NCI-H2227 (cell line): ENCODE results near the gene KLHL36.

Source experiments
- DNase-seq: peaks from one replicate; lab custom pipeline; 2025; ENCODE audit not compliant: unreplicated experiment; lab: John Stamatoyannopoulos, UW

KLHL36 gene

DNA sequence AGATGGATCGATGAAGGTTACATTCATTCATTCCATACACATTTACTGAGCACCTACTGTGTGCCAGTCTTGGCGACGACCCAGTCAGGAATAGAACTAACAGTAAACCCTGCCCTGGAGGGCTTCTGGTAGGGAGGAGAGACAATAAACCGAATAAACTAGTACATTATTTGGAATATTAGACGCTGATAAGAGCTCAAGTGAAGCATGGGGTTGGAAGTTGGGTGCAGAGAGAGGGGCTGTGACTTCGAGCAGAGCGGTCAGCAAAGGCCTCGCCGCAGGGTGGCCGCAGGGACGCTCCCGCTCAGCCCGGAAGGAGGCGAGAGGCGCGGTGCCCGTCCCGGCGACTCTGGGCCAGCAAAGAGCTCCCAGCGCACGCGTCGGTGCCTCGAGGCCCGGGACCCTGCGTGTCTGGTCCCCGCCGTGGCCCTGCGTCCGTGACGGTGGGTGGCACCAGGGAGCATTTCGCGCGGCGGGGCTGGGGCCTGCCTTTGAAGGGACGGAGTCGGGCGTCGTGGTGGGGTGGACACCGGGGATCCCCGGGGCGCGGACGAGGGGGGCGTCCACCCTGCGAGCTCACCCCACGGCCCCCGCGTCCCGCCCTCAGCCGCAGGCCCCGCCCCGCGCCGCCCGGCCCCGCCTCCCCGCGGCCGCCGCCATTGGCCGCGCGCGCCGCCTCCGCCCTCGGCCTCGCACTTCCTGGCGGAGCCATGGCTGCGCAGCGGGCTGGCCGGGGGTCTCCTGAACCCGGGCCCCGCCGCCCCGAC is at the start of gene KLHL36:
Gene KLHL36, plus strand, starts transcription at position 684 of the 767 bp plus-strand sequence. CDS start 2,357 bp downstream, outside the sequence.
- DNase-seq: peak; percentile 61

DNA sequence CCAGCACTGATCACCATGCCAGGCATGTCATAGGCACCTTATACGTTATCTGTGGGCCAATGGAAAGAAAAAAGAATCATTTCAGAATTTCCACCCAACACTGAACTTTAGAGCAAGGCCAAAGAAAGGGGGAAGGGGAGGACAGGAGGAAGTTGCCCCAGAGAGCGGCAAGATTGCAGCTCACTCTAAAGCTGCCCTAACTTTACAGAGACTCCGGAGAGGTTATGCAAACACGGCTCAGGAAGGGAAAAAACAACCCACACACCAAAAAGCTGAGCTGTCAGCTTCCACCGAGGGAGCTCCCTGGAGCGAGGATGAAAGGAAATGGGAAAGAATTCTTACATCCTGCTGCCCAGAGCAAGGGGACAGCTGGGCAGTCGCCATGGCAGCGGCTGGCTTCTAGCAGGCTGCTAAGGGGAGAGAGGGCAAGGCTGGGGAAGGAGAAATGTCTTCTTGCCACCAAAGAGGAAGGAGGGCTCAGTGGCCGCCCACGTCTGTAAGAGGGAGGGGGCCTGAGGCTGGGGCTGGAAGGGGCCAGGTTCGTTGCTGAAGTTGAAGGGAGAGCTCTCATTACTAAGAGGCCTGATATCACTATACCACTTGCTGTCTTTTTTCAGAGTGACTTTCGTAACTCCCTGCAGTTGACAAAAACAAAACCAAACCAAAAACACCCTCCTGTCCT is 48.6 kb upstream of the KLHL36 start:
- peak; percentile 57 for DNase-seq

- no peak for DNase-seq
Observed at GRCh38 chr16:84600343-84601229, 47.7 kb upstream of the KLHL36 start.

DNA sequence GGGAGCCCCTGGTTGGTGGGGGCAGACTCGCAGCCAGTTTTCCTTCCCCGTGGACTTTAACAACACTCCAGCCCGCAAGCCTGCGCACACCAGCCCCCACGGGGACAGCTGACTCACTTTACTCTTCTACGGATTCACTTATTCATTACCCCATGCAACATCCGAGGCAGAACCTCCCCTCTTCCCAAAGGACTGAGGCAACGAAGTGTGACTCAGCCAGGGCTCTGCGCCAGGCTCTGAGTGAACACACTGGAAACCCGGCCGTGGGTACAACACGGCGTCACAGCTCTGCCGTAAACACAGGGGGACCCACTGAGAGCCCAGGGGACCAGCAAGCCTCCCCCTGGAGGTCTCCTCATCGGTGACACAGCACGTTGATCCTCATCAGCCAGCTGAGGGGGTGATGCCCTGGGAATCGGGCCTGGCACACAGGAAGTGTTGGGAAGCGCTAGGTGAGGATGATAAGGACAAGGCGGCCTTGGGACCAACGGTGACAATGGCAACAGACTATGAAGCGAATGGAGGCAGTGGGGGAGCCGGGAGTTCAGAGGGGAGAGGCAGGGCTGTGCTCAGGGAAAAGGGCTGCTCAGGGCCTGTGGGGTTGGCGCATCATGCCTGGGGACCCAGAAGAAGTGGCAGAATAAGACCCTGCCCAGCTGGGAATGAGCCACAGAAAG is 45.0 kb upstream of the KLHL36 start:
- no peak for DNase-seq

DNA sequence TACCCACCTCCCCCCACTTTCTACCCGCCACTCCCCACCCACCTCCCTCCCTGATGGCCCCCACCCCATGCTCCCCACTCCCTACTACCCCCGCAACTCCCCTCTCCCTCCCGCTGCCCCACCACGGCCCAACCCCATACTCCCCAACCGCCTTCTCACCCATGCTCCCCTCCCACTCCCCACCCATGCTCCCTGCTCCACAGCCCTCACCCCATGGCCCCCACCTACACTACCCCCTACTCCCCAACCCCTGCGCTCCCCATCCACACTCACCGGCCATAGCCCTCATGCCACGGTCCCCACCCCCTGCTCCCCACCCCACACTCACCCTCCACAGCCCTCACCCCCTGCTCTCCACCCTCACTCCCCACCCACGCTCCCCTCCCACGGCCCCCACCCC is 44.4 kb upstream of the KLHL36 start:
- DNase-seq: no peak

DNA sequence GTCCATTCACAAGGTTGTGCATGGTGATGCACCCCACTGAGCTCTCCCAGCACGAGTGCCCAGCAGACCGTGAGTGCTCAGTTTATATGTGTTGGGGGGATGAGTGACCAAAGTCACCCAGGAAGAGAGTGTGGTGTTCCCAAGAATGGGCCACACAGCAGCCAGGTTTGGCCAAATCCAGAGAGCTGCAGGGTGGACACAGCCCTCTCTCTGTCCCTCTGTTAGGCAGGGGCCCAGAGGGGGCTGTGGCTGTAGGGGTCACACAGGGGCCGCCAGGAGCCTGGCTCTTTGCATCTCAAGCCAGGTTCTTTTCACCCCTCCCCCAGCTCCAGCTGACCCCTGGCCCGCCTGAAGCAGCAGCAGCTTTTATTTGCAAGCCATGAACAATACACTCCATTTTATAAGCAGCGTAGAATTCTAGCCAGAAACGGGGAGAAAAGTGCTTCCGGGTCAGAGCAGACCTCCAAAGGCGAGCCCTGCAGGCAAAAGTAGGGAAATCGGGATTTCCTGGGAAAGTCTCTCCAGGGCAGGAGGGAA is 43.8 kb upstream of the KLHL36 start:
- DNase-seq: peak; percentile 6

GRCh38 chr16:84605339-84605848 is 42.9 kb upstream of the KLHL36 start:
- no peak for DNase-seq

- no peak for DNase-seq
Observed at GRCh38 chr16:84606081-84606875, 42.0 kb upstream of the KLHL36 start.

DNA sequence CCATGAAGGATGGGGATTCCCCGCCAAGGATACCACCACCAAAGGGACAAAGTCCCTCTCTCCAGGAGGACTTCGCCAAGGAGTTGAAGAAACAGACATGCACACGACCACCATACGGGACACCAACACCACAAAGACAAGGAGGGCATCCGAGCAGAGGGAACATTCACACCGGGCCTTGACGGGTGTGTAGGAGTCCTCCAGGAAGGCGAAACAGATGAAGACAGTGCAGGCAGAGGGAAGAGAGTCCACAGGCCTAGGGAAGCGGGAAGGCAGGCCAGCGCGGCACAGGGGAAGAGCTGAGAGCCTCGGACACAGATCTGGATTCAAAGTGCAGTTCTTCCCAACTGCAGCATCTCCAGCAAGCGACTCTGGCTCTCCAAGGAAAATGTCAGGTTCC is 41.2 kb upstream of the KLHL36 start:
- no peak for DNase-seq

- DNase-seq: no peak
Observed at GRCh38 chr16:84607694-84608093, 40.6 kb upstream of the KLHL36 start.

DNA sequence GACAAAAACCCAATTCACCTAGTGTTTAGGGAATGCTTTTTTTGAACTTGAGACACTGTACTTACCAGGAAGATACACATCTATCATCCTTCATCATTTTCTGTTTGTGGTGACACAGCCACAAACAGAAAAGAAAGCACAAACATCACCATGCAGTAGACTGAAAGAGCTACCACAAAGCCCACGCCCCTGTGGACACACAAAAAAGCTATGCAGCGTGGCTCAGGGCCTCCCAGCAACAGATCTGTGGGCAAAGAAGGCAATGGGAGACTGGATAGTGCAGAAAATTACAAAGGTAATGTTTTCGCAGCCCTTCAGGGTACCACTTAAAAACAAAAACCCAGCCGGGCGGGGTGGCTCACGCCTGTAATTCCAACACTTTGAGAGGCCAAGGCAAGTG is 40.0 kb upstream of the KLHL36 start:
- no peak for DNase-seq

DNA sequence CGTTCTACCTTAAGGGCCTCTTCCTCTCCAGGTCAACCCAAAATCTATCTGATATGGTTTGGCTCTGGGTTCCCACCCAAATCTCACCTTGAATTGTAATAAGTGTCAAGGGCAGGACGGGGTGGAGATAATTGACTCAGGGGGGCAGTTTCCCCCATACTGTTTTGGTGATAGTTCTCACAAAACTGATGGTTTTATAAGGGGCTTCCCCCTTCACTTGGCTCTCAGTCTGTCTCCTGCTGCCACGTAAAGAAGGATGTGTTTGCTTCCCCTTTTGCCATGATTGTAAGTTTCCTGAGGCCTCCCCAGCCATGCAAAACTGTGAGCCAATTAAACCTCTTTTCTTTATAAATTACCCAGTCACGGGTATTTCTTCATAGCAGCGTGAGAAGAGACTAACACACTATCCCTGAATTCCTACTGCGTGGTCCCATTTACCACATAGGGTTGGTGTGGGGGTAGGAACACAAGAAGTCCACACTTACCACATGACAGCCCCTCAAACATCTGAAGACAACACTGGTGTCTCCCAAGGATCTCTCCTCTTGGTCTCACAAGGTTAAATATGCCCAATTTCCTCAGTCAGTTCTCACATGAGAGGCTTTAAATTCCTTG is 38.6 kb upstream of the KLHL36 start:
- DNase-seq: no peak

DNA sequence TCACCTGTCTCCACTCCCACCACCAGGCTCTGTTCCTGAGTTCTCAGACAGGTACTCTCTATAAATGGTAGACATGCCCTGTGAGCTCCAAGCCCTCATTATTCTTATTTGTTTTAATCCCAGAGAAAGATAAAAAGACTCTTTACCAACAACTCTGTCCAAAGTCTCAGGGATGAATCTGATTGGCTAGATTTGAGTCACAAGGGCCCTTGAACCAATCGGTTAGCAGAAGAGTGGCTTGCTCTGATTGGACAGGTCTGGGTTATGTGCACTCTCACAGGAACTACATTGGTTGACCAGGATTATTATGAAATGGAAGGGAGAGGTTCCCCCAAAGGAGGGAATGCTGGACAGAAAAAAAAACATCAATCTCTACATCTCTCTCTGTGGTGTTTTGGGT is 37.9 kb upstream of the KLHL36 start:
- DNase-seq: no peak

- DNase-seq: no peak
Observed at GRCh38 chr16:84611041-84611440, 37.3 kb upstream of the KLHL36 start.

GRCh38 chr16:84612686-84613085 is 35.6 kb upstream of the KLHL36 start:
- DNase-seq: no peak

DNA sequence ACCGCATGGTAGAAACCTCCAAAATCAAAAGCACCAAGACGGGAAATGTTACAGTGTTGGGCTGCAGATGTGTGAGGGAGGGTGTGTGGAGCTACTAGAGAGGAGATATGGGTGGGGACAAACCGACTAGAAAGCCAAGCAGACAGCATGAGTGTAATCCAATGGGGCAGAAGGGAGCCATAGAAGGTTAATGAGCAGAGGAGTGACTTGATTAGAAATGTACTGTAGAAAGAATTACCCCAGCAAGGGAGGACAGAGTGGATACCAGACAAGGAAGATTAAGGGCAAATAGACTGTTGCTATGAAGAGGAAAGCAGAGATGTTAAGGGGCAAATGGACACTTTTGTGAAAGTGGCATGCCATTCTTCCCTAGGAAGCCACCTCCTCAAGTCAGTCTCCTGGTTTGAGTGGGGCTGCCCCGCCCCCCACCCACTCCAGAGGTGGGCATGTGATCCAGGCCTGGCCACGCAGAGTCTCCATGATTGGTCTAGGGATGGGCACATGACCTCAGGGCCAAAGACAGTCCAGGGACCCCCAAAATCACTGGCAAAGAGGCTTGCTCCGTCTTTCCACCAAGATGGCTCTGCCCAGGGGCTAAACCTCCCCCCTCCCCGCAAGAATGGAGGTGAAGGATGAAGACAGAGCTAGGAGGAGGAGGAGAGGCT is 34.8 kb upstream of the KLHL36 start:
- no peak for DNase-seq

DNA sequence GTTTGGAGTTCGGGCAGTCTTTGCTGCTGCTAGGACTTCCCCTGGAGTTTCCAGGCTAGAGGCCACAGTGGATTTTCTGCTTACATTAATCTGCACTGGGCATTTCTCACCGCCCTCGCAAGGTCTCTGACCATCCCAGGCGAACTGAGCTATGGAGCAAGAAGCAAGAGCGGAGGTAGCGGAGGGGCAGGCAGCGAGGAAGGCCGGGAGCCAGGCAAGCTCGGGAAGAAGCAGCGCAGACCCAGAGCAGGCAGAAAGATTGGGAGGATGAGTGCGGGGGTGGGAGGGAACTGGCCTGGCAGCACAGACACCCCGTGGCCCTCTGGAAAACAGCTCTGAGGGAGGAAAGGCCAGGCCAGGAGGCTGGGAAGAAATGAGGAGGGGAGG is 34.2 kb upstream of the KLHL36 start:
- no peak for DNase-seq

- DNase-seq: no peak
Observed at GRCh38 chr16:84614623-84614967, 33.7 kb upstream of the KLHL36 start.
